GM23338 (cell line): ENCODE measurements around the gene MAN2C1.

Source experiments
- CTCF ChIP-seq, 2 experiments: fragments of 200-600 bp in 1 of 2; sonication (generic) in 1 of 2; conservative IDR thresholded peaks; 2 replicates each; pipeline versions ENCODE4 v1.5.1 to v1.6.1; 2016 to 2017; ENCODE audit warnings: antibody characterized with exemption in 2 of 2, low read depth in 2 of 2, mild to moderate bottlenecking in 2 of 2, moderate library complexity in 1 of 2
- ETS1 ChIP-seq: IDR thresholded peaks from 2 replicates; pipeline ENCODE4 v1.6.1; 2016; ENCODE audit warnings: antibody characterized with exemption
- EZH2 ChIP-seq: fragments of 200-600 bp; sonication (generic); IDR thresholded peaks from one replicate; pipeline ENCODE4 v1.8.0; 2017; ENCODE audit warnings: antibody characterized with exemption, mild to moderate bottlenecking, low read depth; ENCODE audit not compliant: unreplicated experiment
- POLR2AphosphoS5 ChIP-seq: IDR thresholded peaks from 2 replicates; pipeline ENCODE4 v1.6.1; 2016; ENCODE audit warnings: antibody characterized with exemption, low read depth
- REST ChIP-seq: IDR thresholded peaks from one replicate; pipeline ENCODE4 v1.6.1; 2018; ENCODE audit warnings: antibody characterized with exemption; ENCODE audit not compliant: unreplicated experiment

GRCh38 chr15:75335313-75335704, 33.1 kb downstream of the MAN2C1 start:
- TF ChIP-seq CTCF (conservative IDR thresholded peaks at IDR 0.05; ENCODE audit: low read depth in 2 of 2) (no peak), POLR2AphosphoS5 (no peak), ETS1 (no peak), REST (no peak), EZH2 (no peak)
